IPS-NIHi7 (cell line): Measurements from ENCODE around the gene RECQL.
"Not testable (repeated sequence)": the region's sequence is repeated elsewhere in the genome, so short reads cannot be mapped to it uniquely, and the experiment has no call there.

Experiments
- DNase-seq: peaks from one replicate; pipeline ENCODE4 v3.0.0; 2012; ENCODE audit warnings: mixed read lengths; ENCODE audit errors: extremely low spot score

Gene RECQL

GRCh38 chr12:21428241-21428640 lies 73.2 kb downstream of the RECQL start:
- no peak for DNase-seq

DNA sequence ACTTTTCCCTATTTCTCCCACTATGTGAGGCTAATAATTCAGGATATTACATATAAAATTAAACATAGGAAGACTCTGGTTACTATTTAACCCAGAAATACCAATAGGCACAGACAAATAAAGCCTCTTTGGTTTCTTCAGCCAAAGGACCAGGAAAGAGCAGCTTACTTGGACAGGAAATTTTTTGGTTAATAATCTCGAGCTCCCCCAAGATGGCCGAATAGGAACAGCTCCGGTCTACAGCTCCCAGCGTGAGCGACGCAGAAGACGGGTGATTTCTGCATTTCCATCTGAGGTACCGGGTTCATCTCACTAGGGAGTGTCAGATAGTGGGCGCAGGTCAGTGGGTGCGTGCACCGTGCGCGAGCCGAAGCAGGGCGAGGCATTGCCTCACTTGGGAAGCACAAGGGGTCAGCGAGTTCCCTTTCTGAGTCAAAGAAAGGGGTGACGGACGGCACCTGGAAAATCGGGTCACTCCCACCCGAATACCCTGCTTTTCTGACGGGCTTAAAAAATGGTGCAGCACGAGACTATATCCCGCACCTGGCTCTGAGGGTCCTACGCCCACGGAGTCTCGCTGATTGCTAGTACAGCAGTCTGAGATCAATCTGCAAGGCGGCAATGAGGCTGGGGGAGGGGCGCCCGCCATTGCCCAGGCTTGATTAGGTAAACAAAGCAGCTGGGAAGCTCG lies 82.3 kb downstream of the RECQL start:
- DNase-seq, result not testable (repeated sequence)
